NCI-H748 treated with DMSO at 0.1 percent for 48 hours (cell line): ENCODE measurements around the gene ZNF775.
A peak's percentile ranks its signal among the peaks of the same experiment; 100 is the strongest.

Experiments used
- DNase-seq: peaks from one replicate; lab custom pipeline; 2025; lab: John Stamatoyannopoulos, UW

The ZNF775 gene

GRCh38 chr7:150368884-150369747 lies 10.0 kb upstream of the ZNF775 start:
- peak; percentile 15 for DNase-seq

DNA sequence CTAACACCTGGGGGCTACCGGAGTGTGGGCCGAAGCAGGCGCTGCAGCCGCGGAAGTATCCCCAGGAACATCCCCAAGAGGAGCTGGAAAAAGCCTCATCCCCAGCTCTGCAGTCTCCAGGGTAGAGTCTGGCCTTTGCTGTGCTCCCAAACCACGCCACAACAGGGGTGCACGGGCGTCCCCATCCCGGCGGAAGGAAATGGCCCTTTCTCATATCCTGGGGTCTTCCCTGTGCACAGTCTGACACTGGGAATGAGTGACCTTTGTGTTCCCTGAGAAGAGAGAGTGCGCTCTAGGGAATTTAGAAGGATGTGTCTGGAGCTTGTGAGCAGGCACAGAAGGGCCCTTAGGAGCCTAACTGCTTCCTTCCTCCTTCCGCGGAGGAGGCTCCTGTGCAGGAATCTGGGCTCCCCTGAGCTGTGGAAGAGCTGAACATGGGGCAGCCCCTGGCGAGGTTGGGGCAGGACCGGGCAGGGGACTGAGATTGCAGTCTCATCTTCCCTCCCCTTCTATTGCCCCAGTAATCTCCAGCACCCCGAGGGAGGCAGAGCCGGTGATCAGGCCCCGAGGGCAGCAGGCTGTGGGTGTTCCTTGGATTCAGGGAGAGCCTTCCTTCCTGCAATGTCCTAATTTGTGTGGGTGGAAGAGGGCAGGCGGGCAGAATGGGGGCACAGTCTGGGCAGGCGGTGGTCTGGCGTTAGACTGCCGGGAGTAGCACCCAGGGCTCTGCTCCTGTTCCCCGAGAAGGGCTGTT lies 9.2 kb upstream of the ZNF775 start:
- DNase-seq = no peak

GRCh38 chr7:150370612-150371071 lies 8.5 kb upstream of the ZNF775 start:
- no peak for DNase-seq

GRCh38 chr7:150371131-150371995 lies 7.8 kb upstream of the ZNF775 start:
- DNase-seq = no peak

- no peak for DNase-seq
Observed at GRCh38 chr7:150371996-150372270, 7.2 kb upstream of the ZNF775 start.

GRCh38 chr7:150372271-150373048 lies 6.7 kb upstream of the ZNF775 start:
- no peak for DNase-seq

DNA sequence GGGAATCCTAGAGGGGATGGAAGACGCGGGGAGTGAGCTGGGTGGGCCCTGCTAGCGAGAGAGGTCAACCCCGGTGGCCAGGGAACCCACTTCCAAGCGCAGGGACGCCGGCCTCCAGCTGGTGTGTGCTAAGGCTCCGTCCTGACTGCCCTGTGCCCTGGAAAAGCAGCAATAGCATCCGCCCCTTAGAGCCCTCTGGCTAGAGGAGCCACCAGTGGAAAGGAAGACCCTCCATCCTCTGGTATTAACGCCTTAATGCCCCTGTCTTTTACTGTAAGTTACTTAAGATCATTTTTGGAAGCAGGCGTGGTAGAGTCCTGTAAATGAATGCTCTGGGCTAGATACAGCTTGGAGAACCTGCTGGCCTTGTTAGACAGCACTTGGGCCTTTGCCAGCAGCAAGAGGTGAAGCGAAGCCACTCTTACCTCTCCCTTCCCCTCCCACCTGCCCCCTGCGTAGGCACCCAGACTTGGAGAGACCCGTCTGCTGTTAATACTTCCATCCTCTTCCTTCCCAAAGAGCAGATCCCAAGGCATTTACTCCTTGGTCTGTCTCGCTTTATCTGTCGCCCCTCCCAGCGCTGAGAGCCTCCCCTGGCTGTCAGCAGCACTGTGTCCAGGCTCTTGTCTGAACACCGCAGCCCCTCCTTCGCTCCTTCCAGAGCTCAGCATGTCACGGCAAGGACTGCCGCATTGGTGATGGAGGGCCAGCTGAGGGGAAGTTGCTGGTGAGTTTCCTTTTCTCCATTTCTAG lies 5.9 kb upstream of the ZNF775 start:
- no peak for DNase-seq

- no peak for DNase-seq
Observed at GRCh38 chr7:150374026-150374425, 5.1 kb upstream of the ZNF775 start.

DNA sequence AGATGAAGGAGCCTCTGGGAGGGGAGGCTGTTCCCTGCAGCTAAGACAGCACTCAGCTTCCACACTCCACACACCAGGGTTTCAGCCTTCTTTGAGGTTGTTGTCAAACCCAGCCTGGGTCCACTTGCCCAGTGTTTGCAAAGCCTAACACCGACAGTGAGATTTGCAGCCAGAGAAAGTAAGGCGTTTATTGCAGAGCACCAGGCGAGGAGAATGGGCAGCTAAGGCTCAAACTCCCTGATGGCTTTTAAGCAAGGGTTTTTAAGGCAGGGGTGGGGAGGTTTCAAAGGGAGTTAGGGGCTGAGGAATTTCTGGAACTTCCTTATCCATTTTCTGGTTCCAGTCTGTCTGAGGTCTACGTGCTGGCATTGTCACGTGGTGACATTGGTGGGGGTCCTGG lies 4.7 kb upstream of the ZNF775 start:
- no peak for DNase-seq

GRCh38 chr7:150375662-150376521 lies 3.2 kb upstream of the ZNF775 start:
- DNase-seq = no peak

GRCh38 chr7:150376560-150376959 lies 2.6 kb upstream of the ZNF775 start:
- no peak for DNase-seq

DNA sequence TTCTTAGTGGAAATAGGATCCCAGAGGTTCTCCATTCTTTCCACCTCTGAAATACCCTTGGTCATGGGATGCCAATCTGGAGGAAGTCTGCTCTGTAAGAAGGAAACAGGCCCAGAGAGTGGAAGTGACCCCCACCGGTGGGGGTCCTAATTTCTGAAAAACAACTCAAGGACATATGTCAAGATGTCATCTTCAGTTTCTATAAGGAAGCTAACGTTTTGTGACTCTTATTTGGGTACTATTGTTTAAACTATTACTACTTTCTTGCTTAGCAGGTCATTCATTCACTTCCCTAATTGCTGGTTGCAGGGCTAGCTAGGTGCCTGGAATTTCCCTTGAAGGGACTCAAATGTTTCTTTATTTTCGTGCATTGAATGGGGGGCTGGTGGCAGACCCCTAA lies 1.9 kb upstream of the ZNF775 start:
- DNase-seq = no peak

GRCh38 chr7:150377635-150378034 lies 1.5 kb upstream of the ZNF775 start:
- no peak for DNase-seq

- peak; percentile 29 for DNase-seq
Observed at GRCh38 chr7:150378115-150378852, 846 bp upstream of the ZNF775 start.

DNA sequence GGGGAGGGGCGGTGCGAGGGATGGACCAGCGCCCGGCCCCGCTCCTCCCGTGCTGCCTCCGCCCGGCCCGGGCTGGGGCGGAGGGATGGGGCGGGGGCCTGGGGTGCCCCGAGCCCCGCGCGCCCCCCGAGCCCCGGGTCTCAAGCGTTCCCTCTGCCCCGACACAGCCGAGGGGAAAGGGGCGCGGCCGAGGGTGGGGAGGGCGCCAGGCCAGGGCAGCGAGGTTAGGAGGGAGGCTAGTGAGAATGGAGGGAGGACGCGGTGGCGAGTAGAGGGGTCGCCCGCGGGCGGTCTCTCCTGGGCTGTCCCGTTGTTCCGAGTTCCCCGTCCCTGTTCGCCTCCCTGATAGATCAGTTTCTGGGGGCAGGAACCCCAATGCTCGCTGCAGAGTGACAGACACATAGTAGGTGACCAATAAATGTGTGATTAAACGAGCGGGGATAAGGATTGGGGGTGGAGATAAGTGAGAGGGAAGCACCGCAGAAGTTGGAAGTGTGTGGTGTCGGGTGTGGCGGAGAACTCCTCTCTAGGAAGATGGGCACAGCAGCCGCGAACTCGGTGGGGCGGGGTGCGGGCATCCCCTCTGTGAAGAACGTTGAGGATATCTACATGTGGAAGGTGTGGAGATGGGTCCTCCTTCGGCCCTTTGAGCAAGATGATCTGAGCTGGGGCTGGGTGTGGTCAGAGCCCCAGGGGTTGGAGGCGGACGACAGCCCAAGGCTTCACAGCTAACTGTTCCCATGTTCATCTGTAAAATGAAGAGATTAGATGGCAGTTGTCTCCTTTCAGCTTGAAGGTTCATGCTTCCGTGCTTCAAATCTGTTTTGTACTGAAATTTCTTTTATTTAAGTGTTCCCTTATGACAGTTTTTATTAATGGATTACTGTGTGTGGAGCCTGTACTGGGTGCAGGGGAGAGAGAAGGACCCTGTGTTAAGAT lies 580 bp downstream of the ZNF775 start:
- DNase-seq = peak; percentile 24

DNA sequence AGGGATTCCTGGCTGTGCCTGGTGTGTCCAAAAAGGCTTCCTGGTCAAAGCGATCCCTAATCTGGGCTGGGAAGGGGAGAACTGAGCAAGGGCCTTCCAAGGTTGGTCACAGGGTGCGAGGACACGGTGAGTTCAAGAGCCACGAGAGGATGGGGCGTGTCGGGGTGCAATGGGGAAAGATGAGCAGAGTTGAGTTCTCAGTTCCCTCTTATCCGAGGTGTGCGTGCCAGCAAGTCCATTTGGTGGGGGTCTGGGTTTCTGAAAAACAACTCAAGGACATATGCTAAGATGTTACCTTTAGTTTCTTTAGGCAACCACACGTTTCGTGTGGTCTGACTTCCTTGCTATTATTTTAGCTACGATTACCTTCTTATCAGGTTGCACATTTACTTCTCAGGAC lies 1.3 kb downstream of the ZNF775 start:
- DNase-seq = no peak

GRCh38 chr7:150381096-150381495 lies 2.0 kb downstream of the ZNF775 start:
- DNase-seq = no peak

DNA sequence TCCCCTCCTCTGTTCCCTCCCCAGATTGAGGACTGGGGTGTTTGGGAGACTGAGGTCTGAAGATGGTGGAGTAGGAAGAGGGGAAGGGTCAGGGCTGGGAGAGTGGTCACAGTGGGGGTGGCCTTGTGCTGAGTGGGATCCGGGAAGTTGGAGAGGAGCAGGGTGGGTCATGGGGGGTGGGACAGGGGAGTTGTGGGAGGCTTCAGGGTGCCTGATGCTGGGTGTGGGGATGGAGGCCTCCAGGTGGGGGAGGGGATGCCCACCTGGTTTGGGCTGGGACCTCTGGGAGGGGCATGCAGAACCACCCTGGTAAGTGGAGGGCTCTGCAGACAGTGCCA lies 2.6 kb downstream of the ZNF775 start:
- no peak for DNase-seq
